HK-2 (cell line): ENCODE measurements around the gene WDFY4.
"Not testable (repeated sequence)": the region's sequence is repeated elsewhere in the genome, so short reads cannot be mapped to it uniquely, and the experiment has no call there.

Source experiments
- DNase-seq: peaks from one replicate; pipeline ENCODE4 v3.0.0-alpha.2; 2018; ENCODE audit not compliant: unreplicated experiment

WDFY4 gene, protein sequence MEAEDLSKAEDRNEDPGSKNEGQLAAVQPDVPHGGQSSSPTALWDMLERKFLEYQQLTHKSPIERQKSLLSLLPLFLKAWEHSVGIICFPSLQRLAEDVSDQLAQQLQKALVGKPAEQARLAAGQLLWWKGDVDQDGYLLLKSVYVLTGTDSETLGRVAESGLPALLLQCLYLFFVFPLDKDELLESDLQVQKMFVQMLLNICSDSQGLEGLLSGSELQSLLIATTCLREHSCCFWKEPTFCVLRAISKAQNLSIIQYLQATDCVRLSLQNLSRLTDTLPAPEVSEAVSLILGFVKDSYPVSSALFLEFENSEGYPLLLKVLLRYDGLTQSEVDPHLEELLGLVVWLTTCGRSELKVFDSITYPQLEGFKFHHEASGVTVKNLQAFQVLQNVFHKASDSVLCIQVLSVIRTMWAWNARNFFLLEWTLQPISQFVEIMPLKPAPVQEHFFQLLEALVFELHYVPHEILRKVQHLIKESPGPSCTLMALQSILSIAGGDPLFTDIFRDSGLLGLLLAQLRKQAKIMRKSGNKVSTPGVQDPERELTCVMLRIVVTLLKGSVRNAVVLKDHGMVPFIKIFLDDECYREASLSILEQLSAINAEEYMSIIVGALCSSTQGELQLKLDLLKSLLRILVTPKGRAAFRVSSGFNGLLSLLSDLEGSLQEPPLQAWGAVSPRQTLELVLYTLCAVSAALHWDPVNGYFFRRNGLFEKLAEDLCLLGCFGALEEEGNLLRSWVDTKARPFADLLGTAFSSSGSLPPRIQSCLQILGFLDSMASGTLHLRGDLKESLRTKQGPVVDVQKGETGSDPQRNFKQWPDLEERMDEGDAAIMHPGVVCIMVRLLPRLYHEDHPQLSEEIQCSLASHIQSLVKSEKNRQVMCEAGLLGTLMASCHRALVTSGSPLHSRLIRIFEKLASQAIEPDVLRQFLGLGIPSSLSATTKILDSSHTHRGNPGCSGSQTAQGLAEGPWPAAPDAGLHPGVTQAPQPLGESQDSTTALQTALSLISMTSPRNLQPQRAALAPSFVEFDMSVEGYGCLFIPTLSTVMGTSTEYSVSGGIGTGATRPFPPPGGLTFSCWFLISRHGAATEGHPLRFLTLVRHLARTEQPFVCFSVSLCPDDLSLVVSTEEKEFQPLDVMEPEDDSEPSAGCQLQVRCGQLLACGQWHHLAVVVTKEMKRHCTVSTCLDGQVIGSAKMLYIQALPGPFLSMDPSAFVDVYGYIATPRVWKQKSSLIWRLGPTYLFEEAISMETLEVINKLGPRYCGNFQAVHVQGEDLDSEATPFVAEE (N-terminal part only)

DNA sequence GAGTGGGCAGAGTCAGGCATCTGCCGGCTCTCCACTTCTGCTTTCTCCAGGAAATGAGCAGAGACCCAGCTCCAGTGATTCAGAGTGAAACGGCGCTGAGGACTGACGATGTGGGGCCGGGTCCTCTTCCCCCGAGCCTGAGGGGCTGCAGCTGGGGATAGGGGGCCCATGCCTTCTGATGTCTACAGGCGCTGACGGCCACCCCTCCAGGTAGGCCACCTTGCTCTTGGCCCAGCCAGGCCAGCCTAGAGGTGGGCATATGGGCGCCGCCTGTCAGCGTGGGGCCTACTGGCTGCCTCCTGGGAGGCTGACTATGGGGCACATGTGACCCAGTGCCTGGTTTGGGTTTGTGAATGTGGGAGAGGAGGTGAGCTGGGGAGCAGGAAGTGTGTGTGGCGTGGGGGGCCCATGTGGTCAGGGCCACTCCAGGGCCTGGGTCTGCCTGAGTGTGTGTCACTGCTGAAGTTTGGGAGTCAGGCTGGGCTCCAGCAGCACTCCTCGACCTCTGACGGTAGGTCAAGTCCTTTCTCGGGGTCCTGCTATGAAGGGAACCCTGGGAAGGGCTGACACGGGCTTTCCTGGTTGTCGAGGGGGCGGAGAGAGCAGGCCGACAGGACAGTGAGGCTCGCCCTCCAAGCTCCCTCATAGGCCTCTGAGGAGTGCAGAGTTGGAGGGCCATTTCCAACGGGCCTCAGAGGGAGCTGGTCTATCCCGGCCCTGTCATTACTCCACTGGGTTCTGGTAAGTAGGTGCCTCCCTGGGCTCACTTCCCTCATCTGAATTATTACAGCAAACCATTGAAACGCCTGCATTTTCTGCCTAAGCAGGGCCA, at the start of gene WDFY4:
Gene WDFY4, plus strand, starts transcription at position 82 of the 832 bp plus-strand sequence. CDS start 24,860 bp downstream, outside the sequence.
- DNase-seq, result no peak

- no peak for DNase-seq
Measured at GRCh38 chr10:48634984-48635557, 49.6 kb upstream of the WDFY4 start.

DNA sequence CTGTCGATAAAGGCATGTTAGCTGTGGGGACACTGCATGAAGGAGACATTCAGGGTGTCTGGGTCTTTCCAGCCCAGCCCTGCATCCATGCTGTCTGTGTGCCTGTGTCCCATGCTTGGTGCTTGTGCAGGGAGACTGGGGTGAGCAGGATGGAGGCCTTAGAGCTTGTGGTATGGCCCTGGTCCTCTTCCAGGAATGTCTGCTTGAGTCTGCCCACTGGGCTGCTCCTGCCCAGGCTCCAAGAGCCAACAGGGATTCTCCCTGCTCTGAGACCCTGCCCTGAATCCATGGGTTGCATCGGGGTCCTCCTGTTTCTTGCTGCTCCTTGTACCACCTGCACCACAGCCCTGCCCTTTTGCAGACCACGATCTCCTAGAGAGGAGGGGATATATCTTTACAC, 48.4 kb upstream of the WDFY4 start:
- DNase-seq, result no peak

DNA sequence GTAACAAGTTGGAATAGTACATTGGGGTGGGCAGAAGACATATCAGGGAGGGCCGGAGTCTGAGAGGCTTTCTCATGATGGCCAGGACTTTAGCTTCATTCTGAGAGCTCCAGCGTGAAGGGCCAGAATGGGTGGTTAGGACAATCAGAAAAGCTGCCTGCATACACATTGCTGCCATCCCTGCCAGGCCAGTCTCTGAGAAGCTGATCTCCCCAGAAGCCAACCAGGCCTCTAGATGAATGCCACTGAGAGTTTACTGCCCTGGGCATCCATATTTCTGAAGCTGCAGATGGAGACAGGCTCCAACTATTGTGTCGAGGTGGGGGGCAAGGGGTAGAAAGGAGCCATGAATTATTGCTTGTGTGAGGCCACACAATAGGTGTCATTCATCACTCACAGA, 47.8 kb upstream of the WDFY4 start:
- no peak for DNase-seq

DNA sequence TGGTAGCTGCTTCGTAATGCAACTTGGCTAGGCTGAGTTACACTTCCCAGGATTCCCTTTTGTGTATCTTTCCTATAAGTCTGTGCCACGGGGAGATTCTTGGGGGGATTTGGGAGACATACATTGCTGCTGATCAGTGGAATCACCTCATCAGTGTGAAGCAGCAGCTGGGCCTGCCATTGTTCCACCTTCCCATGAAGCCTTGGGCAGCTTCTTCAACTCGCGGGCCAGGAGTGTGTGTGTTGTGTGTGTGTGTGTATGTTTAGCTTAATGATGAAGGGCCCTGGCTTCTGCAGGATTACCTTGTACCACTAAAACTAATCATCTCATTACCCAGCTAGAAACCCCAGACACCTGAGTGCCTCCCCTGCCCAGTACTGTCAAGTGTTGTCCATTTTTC, 46.5 kb upstream of the WDFY4 start:
- no peak for DNase-seq

DNA sequence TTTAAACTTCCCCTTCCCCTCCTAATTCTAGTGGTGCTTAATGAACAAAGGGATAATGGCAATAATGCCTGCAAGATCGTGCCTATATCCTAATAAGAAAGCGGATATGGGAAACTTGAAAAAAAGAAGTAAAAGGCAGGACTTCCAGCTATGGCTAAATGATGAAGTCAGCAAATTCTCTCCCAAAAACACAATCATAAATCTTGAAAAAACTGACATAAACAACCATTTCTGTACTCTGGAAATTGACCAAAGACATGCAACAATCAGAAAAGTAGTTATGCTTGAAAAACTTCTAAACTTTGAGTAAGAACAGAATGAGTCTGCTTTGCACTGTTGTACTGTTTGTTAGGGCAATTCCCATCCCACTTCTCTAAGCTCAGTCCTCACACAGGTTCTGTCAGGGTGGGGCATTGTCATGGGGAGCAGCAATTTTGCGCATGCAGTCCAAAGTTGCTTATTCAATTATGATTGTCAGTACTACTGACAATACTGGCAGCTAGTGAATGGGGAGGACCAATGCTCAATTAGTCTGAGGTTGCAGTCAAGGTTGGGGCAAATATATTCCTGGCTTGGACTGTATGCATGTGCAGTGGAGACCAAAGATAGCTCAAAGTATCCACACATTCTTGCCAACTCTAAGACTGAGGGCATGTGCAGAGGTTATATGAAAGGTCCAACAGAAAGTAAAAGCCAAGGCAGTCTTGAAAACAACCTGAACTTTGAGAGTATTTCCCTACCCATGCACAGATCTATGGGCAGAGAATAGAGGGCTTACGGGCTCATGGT, 45.7 kb upstream of the WDFY4 start:
- no peak for DNase-seq

DNA sequence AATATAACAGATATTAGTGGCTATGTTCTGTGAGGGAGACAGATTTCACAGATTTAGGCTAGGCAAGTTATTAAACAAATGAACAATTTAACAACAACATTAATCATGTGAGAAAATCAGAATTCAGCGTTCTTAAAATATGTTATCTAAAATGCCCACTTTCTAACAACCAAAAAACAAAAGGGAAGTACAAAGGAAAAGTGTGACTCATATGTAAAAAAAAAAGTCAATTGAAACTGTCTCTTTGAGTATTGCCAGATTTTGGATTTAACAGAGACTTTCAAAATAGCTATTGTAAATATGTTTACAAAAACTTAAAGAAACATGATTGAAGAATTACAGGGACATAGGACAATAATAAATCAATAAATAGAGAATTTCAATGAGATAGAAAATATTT, 45.0 kb upstream of the WDFY4 start:
- no peak for DNase-seq

DNA sequence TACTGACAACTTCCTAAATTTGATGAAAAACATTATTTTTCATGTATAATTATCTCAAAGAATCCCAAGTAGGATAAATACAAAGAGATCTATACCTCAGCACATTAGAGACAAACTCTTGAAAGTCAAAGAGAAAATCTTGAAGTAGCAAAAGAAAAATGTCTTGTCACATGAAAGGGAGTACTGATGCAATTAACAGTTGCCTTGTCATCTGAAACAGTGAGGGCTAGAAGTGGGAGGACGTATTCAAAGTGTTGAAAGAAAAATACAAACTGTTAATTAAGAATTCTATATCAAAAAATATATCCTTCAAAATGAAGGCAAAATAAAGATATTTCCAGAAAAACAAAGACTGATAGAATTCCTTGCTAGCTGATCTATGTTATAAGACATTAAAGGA, 44.3 kb upstream of the WDFY4 start:
- DNase-seq, result no peak

DNA sequence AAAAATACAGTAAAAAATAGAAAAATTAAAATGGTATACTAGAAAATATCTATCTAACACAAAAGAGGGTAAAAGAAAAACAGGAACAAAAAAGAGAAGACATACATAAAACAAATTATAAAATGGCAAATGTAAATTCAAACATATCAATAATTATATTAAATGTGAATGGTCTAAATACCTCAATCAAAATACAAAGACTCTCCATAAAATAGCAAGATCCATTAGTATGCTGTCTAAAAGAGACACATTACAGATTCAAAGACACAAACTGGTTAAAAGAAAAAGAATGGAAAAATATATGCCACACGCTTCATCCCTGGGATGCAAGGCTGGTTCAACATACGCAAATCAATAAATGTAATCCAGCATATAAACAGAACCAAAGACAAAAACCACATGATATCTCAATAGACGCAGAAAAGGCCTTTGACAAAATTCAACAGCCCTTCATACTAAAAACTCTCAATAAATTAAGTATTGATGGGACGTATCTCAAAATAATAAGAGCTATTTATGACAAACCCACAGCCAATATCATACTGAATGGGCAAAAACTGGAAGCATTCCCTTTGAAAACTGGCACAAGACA, 43.5 kb upstream of the WDFY4 start:
- DNase-seq, result not testable (repeated sequence)

DNA sequence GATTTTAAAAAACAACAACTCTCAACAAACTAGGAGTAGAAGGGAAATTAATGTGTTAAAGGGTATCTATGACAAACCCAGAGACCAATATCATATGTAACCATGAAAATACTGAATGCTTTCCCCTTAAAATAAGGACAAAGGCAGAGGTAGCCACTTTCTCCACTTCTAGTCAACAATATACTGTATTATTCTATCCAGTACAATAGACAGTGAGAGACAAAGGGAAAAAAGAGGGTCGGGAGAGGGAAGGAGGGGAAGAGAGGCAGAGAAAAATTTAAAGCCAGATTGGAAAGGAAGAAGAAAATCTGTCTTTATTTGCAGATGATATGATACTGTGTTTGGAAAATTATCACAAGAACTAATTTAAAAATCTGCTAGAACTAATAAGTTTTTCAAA, 39.1 kb upstream of the WDFY4 start:
- DNase-seq, result no peak

GRCh38 chr10:48647073-48647472, 37.6 kb upstream of the WDFY4 start:
- DNase-seq, result not testable (repeated sequence)

GRCh38 chr10:48648172-48648942, 36.3 kb upstream of the WDFY4 start:
- no peak for DNase-seq

DNA sequence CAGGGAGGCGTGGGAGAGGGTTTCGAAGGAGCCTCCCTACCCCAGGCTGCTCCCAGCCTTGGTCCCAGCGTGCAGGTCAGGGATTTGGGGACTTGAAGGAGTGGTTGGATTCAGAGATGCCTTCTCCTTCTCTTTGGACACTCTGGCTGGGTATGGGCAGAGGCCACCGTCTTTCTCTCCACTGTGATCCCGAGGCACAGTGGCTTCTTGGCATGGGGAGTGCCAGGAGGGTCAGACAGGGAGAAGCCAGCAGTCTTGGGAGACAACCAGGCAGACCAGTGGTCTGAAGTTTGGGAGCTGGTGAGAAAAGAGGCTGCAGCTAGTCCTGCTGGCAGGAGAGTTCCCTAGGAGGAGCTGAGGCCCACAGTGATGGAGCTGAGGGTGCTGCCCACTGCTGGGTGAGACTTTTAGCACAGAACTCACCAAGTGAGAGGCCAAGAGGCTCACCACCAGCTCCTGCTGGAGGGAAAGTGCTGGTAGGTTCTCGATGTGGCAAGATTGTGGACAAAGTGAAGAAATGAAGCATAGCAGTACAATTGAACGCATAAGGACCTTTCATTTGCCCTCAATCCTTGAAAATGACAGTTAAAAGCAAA, 35.2 kb upstream of the WDFY4 start:
- DNase-seq, result no peak

GRCh38 chr10:48651293-48651692, 33.4 kb upstream of the WDFY4 start:
- DNase-seq, result no peak

DNA sequence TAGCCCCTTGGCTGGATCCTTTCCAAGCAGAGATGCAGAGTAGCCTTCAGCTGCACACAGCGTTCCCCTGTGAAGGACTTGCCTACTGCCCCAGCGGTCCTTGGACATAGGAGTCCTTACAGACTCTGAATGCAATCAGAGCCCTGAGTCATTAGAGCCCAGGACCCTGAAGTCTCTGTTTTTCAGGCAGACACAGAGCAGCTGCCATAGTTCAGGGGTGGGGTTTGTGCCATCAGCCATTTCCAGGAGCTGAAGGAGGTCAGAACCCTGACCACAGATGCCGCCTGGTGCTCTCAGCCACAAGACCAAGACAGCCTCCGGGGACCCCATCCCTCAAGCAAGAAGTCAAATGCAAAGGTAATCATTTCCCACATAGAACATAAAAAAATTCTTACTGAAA, 32.8 kb upstream of the WDFY4 start:
- DNase-seq, result no peak

DNA sequence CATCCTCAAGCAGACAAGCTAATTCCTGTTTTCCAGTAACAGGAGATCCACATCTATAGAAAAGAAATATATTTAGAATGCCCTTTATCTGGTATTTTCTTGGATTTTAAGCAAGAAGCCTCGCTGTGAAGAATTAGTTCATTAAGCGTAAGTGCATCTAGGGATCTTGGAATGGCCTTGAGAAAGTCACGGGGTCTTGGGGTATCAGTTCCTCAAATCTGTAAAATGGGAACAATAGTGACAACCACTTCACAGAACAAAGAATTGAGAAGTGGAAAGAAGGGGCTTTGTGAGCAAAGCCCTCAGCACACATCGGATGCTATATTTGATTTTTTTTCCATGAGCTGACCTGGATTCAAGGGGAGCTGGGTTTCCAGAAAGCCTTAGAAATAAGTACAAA, 32.3 kb upstream of the WDFY4 start:
- no peak for DNase-seq

- DNase-seq, result no peak
Measured at GRCh38 chr10:48653347-48653746, 31.3 kb upstream of the WDFY4 start.

DNA sequence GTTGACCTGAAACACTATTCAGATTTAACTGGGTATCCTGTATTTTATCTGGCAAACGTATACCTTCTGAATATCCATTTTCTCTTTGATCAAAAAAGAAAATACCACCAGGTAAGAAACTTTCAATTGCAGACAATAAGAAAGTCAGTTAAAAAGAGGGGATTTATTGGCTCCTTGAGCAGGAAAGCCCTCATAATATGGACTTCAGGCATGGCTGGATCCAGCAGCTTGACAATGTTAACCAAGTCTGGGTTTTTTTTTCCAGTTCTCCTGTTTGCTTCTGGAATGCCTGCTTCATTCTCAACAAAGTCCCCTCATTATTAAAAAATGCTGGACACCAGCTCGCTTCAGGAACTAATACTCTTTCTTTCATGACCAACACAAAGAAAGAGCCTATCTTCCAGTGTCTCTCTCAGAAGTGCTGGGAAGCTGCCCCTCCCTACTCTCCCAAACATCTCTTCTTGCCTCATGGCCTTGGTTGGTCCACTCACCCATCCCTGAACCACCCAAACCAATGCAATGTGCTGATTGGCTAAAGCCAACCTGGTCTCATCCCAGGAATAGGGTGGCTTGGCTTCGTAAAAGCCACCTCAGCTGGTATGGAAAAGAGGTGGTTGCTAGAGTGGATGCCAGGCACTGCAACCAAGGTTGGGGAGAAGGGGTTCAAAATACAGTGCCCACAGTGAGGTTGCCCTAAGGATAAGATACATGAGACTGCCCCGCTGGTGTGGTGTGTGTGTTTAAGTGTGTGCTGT, 30.6 kb upstream of the WDFY4 start:
- no peak for DNase-seq
